Peyer's patch (tissue), 4 donors: ENCODE data around the gene TMEM187.

Source experiments
- CTCF ChIP-seq, 6 experiments: fragments of 450-650 bp in 4 of 6; fragments of 200-600 bp in 2 of 6; sonication (generic) in 1 of 6; IDR thresholded peaks; one replicate each; pipeline ENCODE4 v1.5.1; 2017 to 2019; ENCODE audit warnings: antibody characterized with exemption in 6 of 6, mild to moderate bottlenecking in 3 of 6, moderate library complexity in 1 of 6
- POLR2A ChIP-seq, 2 donors: fragments of 450-650 bp; IDR thresholded peaks; one replicate each; pipeline ENCODE4 v1.5.1; 2017; ENCODE audit warnings: antibody characterized with exemption in 2 of 2, mild to moderate bottlenecking in 2 of 2, moderate library complexity in 2 of 2

GRCh38 chrX:153988493-153988892 is 15.9 kb downstream of the TMEM187 start:
- TF ChIP-seq CTCF (IDR thresholded peaks at IDR 0.05) (no peak), POLR2A (IDR thresholded peaks at IDR 0.05) (no peak)
